Measurements from ENCODE around the gene EIF5B.

Gene EIF5B

GRCh38 chr2:99404797-99405669, 67.8 kb downstream of the EIF5B start:
- no peak for DNase-seq

GRCh38 chr2:99406137-99406536, 68.9 kb downstream of the EIF5B start:
- DNase-seq: no peak

- no peak for DNase-seq
Observed at GRCh38 chr2:99410276-99410675, 73.1 kb downstream of the EIF5B start.

- DNase-seq: no peak
Observed at GRCh38 chr2:99414566-99414965, 77.4 kb downstream of the EIF5B start.

- no peak for DNase-seq
Observed at GRCh38 chr2:99417396-99417795, 80.2 kb downstream of the EIF5B start.

- no peak for DNase-seq
Observed at GRCh38 chr2:99420031-99420430, 82.8 kb downstream of the EIF5B start.

GRCh38 chr2:99420751-99421299, 83.6 kb downstream of the EIF5B start:
- no peak for DNase-seq

GRCh38 chr2:99421469-99421868, 84.3 kb downstream of the EIF5B start:
- DNase-seq: no peak

GRCh38 chr2:99422599-99422998, 85.4 kb downstream of the EIF5B start:
- DNase-seq: no peak

- no peak for DNase-seq
Observed at GRCh38 chr2:99424371-99424770, 87.2 kb downstream of the EIF5B start.

- DNase-seq: peak in 1 of 58 donors; percentile 45
Observed at GRCh38 chr2:99425022-99425421, 87.8 kb downstream of the EIF5B start.

GRCh38 chr2:99430614-99431291, 93.6 kb downstream of the EIF5B start:
- no peak for DNase-seq

- no peak for DNase-seq
Observed at GRCh38 chr2:99431587-99432275, 94.5 kb downstream of the EIF5B start.

- DNase-seq: no peak
Observed at GRCh38 chr2:99433340-99433739, 96.2 kb downstream of the EIF5B start.

GRCh38 chr2:99436874-99437273, 99.7 kb downstream of the EIF5B start:
- no peak for DNase-seq

GRCh38 chr2:99439971-99440505, 102.8 kb downstream of the EIF5B start:
- DNase-seq: no peak

GRCh38 chr2:99442837-99443236, 105.6 kb downstream of the EIF5B start:
- DNase-seq: peak in 1 of 58 donors; percentile 11

GRCh38 chr2:99444222-99444621, 107.0 kb downstream of the EIF5B start:
- no peak for DNase-seq

GRCh38 chr2:99445065-99445464, 107.9 kb downstream of the EIF5B start:
- no peak for DNase-seq

- DNase-seq: no peak
Observed at GRCh38 chr2:99448556-99448955, 111.4 kb downstream of the EIF5B start.

- DNase-seq: no peak
Observed at GRCh38 chr2:99450199-99450598, 113.0 kb downstream of the EIF5B start.
